ENCODE measurements around the gene ADARB2. TPM values are rescaled to one million over a fixed set of nuclear protein-coding genes. Genes with fewer than 3 reads are reported as not detected.

Gene ADARB2
- total and polyA plus RNA-seq, 7 donors = 0.05 to 0.39 (median 0.15) TPM; not detected in 2

DNA sequence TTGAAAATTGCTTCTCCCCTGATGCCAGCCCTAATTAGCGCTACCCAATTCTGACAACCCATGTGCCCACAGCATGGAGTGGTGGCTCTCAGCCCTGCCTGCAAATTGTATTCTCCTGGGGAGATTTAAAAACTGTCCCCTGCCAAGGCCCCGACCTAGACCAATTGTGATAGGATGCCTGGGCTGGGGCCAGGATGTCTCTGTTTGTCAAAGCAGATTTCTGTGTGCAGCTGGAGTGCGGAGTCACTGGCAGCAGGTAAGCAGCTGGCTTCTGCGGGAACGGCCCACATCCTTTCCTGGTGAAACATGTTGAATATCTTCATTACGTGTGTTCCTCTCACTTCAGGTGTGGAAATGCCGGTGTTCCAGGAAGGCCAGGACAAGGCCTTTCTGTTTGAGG is 442.6 kb downstream of the ADARB2 start:
- TF ChIP-seq, protein P1, sequence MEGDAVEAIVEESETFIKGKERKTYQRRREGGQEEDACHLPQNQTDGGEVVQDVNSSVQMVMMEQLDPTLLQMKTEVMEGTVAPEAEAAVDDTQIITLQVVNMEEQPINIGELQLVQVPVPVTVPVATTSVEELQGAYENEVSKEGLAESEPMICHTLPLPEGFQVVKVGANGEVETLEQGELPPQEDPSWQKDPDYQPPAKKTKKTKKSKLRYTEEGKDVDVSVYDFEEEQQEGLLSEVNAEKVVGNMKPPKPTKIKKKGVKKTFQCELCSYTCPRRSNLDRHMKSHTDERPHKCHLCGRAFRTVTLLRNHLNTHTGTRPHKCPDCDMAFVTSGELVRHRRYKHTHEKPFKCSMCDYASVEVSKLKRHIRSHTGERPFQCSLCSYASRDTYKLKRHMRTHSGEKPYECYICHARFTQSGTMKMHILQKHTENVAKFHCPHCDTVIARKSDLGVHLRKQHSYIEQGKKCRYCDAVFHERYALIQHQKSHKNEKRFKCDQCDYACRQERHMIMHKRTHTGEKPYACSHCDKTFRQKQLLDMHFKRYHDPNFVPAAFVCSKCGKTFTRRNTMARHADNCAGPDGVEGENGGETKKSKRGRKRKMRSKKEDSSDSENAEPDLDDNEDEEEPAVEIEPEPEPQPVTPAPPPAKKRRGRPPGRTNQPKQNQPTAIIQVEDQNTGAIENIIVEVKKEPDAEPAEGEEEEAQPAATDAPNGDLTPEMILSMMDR (IDR thresholded peaks at IDR 0.05) = no peak
- Histone ChIP-seq H3K27me3 (ENCODE audit: insufficient read depth in 3 of 3, low read length in 2 of 3) (peaks cover 0 to 35% (median 2%) of the 10 kb centered on the region in 3 donors), H3K36me3 (ENCODE audit: insufficient read depth in 1 of 2, low read depth in 1 of 2) (no peaks in the 10 kb centered on the region), H3K4me3 (no peak overlapping the region), H3K27ac (no peak overlapping the region), H3K4me1 (no peaks in the 10 kb centered on the region), H3K9me3 (no peaks in the 10 kb centered on the region)
- ATAC-seq = no peak
- WGBS, 3 donors = 81 to 84% (median 82%) methylated on average over 7 of the region's 7 CpGs
- no peak for DNase-seq
- intact Hi-C loops (cut with DNase I) = no loop called here

- intact Hi-C loops (cut with DNase I) = no loop called here
- WGBS, 3 donors = 39 to 43% (median 41%) methylated on average over 10 of the region's 10 CpGs
Observed at GRCh38 chr10:1293636-1294435, 443.5 kb downstream of the ADARB2 start.

DNA sequence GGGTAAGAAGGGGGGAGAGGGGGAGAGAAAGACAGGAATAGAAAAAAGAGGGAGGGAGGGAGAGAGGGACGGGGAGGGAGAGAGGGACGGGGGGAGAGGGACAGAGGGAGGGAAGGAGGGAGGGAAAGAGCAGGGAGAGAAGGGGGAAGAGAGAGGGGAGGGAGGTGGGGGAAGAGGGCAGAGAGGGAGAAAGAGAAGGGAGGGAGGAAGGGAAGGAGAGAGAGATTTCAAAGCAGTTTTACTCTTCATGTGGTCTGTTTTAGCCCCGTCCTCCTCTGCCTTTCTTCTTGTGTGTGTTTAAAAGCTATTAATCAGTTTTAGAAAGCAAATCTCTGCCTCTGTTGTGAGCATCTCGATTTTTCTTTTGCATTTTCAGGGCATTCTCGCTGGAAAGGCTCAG is 444.2 kb downstream of the ADARB2 start:
- no peak for DNase-seq
- TF ChIP-seq, protein P1 (IDR thresholded peaks at IDR 0.05) = no peak
- 9 to 14% (median 12%) methylated on average over 5 of the region's 5 CpGs for WGBS, 3 donors
- Histone ChIP-seq H3K27ac (no peak overlapping the region), H3K4me1 (no peaks in the 10 kb centered on the region), H3K4me3 (no peak overlapping the region), H3K9me3 (no peaks in the 10 kb centered on the region), H3K27me3 (ENCODE audit: insufficient read depth in 3 of 3, low read length in 2 of 3) (peaks cover 0 to 34% (median 5%) of the 10 kb centered on the region in 3 donors), H3K36me3 (ENCODE audit: insufficient read depth in 1 of 2, low read depth in 1 of 2) (no peaks in the 10 kb centered on the region)
- intact Hi-C loops (cut with DNase I) = no loop called here
- ATAC-seq = no peak

More at GRCh38 chr10:1293636-1294435, 443.5 kb downstream of the ADARB2 start:
- ATAC-seq (no peak), DNase-seq (no peak)
- no peaks in the 10 kb centered on the region for H3K36me3 ChIP-seq (ENCODE audit: insufficient read depth in 1 of 2, low read depth in 1 of 2)
- TF ChIP-seq, protein P1 (IDR thresholded peaks at IDR 0.05) = no peak
- no peaks in the 10 kb centered on the region for H3K9me3 ChIP-seq
- H3K4me1 ChIP-seq = no peaks in the 10 kb centered on the region
- H3K27me3 ChIP-seq (ENCODE audit: insufficient read depth in 3 of 3, low read length in 2 of 3) = peaks cover 0 to 35% (median 2%) of the 10 kb centered on the region in 3 donors
- no peak overlapping the region for H3K4me3 ChIP-seq
- H3K27ac ChIP-seq = no peak overlapping the region

DNA sequence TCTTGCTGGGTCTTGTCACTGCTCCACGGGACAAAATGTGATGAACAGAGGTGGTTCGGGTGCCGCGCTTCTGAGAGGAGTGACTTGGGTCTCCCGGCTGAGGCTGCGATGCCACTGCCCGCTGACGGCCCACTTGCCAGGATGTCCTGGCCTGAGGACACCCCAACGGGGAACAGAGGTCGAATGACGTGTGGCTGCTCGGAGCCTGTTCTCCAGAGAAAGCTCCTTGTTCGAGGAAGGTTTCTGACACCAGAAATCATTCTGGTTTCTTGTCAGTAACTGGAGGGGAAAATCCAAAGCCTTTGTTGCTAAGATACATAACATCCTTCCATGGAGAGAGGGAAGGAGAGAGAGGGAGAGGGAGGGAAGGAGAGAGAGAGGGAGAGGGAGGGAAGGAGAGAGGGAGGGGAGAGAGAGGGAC is 444.7 kb downstream of the ADARB2 start:
- Histone ChIP-seq H3K9me3 (no peaks in the 10 kb centered on the region), H3K4me1 (no peaks in the 10 kb centered on the region)

More for the DNA sequence above, 444.7 kb downstream of the ADARB2 start:
- TF ChIP-seq, protein P1 (IDR thresholded peaks at IDR 0.05) = no peak
- intact Hi-C loops (cut with DNase I) = no loop called here
- 47 to 62% (median 59%) methylated on average over 13 of the region's 13 CpGs for WGBS, 3 donors
- no peaks in the 10 kb centered on the region for H3K36me3 ChIP-seq (ENCODE audit: insufficient read depth in 1 of 2, low read depth in 1 of 2)
- H3K27me3 ChIP-seq (ENCODE audit: insufficient read depth in 3 of 3, low read length in 2 of 3) = peaks cover 0 to 33% (median 5%) of the 10 kb centered on the region in 3 donors
- no peak for ATAC-seq
- H3K4me3 ChIP-seq = no peak overlapping the region
- H3K27ac ChIP-seq = no peak overlapping the region
- DNase-seq = no peak
